Neural crest cell (in vitro differentiated cells): Measurements from ENCODE around the gene DCP1A. TPM values are rescaled to one million over a fixed set of nuclear protein-coding genes. Genes with fewer than 3 reads are reported as not detected.

ENCODE experiments used
- DNase-seq: peaks from one replicate; pipeline ENCODE4 v3.0.0; 2021; ENCODE audit warnings: low read depth, mixed read lengths, low spot score
- H3K27ac Mint-ChIP-seq: one replicate; pipeline ENCODE4 v1.8.0; 2021; ENCODE audit warnings: mild to moderate bottlenecking, mixed read lengths; ENCODE audit not compliant: unreplicated experiment
- H3K27me3 Mint-ChIP-seq: 2 replicates; pipeline ENCODE4 v1.8.0; 2021; ENCODE audit warnings: low read depth, mild to moderate bottlenecking, mixed read lengths
- H3K36me3 Mint-ChIP-seq: 2 replicates; pipeline ENCODE4 v1.8.0; 2021; ENCODE audit warnings: low read depth, mild to moderate bottlenecking, mixed read lengths
- H3K4me1 Mint-ChIP-seq: 2 replicates; pipeline ENCODE4 v1.8.0; 2021; ENCODE audit warnings: mixed read lengths
- H3K4me3 Mint-ChIP-seq: one replicate; pipeline ENCODE4 v1.8.0; 2021; ENCODE audit warnings: mild to moderate bottlenecking, mixed read lengths
- H3K9me3 Mint-ChIP-seq: 2 replicates; pipeline ENCODE4 v1.8.0; 2021; ENCODE audit warnings: mixed read lengths
- total RNA-seq: library from RNA; stranded (reverse); gene quantifications from 2 replicates; pipeline ENCODE4 v1.2.1, GENCODE V29; 2021
- TF ChIP-seq, protein P1 (sequence below): fragments of 200-600 bp; sonication (generic); conservative IDR thresholded peaks from 2 replicates; pipeline ENCODE4 v1.5.0; 2021; ENCODE audit warnings: antibody characterized with exemption, mild to moderate bottlenecking

Gene DCP1A
- total RNA-seq, 1 donor from 2014 or later: 30.0 TPM

DNA sequence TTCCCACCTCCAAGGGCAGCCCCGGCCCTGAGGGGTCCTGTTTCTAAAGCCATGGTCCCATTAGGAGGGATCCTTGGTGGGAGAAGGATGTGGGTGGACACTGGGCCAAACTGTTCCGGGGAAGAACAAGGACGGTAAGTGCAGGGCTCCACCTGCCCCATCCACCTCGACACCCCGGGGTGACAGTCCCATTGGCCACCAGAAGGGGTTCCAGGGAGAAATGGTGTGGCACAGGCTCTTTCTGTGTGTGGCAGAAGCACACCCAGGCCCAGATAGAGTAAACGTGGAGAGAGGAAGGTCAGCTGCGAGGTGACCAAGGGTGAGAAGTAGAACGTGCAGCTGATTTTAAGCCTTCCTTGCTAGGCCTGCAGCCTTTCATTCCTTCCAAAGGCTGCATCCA is 103.6 kb downstream of the DCP1A start:
- H3K27me3 Mint-ChIP-seq: no peaks in the 10 kb centered on the region
- H3K4me3 Mint-ChIP-seq: no peak overlapping the region
- no peaks in the 10 kb centered on the region for H3K9me3 Mint-ChIP-seq
- TF ChIP-seq, protein P1, sequence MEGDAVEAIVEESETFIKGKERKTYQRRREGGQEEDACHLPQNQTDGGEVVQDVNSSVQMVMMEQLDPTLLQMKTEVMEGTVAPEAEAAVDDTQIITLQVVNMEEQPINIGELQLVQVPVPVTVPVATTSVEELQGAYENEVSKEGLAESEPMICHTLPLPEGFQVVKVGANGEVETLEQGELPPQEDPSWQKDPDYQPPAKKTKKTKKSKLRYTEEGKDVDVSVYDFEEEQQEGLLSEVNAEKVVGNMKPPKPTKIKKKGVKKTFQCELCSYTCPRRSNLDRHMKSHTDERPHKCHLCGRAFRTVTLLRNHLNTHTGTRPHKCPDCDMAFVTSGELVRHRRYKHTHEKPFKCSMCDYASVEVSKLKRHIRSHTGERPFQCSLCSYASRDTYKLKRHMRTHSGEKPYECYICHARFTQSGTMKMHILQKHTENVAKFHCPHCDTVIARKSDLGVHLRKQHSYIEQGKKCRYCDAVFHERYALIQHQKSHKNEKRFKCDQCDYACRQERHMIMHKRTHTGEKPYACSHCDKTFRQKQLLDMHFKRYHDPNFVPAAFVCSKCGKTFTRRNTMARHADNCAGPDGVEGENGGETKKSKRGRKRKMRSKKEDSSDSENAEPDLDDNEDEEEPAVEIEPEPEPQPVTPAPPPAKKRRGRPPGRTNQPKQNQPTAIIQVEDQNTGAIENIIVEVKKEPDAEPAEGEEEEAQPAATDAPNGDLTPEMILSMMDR: no peak
- H3K4me1 Mint-ChIP-seq: peaks cover 41% of the 10 kb centered on the region
- no peak for DNase-seq
- H3K36me3 Mint-ChIP-seq: peaks cover 11% of the 10 kb centered on the region
- no peak overlapping the region for H3K27ac Mint-ChIP-seq

DNA sequence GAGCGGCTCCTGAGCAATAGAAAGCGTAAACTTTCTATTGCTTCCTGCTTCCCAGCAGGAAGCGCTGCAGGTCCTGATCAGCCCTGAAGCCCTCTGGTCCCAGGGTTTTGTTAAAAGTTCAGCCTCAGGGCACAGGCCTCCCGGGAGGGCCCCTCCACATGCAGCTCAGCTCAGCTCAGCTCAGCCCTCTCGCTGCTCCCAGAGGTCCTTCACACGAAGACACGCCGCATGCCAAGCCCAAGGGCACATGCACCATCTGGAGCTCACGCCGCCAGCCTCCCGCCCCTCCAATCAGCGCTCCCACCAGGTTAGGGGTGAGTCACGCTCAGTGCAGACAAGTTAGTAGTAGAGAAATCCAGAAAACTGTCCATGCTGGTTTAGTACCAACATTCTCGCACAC is 104.2 kb downstream of the DCP1A start:
- peak overlapping the region; percentile 35 for H3K27ac Mint-ChIP-seq
- no peak overlapping the region for H3K4me3 Mint-ChIP-seq

GRCh38 chr3:53242642-53243041 is 104.7 kb downstream of the DCP1A start:
- Mint-ChIP-seq H3K27ac (no peak overlapping the region), H3K4me1 (peaks cover 31% of the 10 kb centered on the region), H3K27me3 (no peaks in the 10 kb centered on the region), H3K36me3 (peaks cover 9% of the 10 kb centered on the region), H3K4me3 (no peak overlapping the region), H3K9me3 (no peaks in the 10 kb centered on the region)
- no peak for DNase-seq
- TF ChIP-seq, protein P1: no peak

More for the DNA sequence above, 104.2 kb downstream of the DCP1A start:
- Mint-ChIP-seq H3K4me1 (peaks cover 36% of the 10 kb centered on the region), H3K27me3 (no peaks in the 10 kb centered on the region), H3K9me3 (no peaks in the 10 kb centered on the region), H3K36me3 (peaks cover 11% of the 10 kb centered on the region)
- TF ChIP-seq, protein P1: no peak
- DNase-seq: peak; percentile 18

- H3K36me3 Mint-ChIP-seq: peaks cover 8% of the 10 kb centered on the region
- no peaks in the 10 kb centered on the region for H3K9me3 Mint-ChIP-seq
- H3K27me3 Mint-ChIP-seq: no peaks in the 10 kb centered on the region
- TF ChIP-seq, protein P1: no peak
- peak overlapping the region; percentile 67 for H3K27ac Mint-ChIP-seq
- H3K4me3 Mint-ChIP-seq: peak overlapping the region; percentile 19
- H3K4me1 Mint-ChIP-seq: peaks cover 29% of the 10 kb centered on the region
- DNase-seq: no peak
Observed at GRCh38 chr3:53242155-53242554, 105.2 kb downstream of the DCP1A start.

DNA sequence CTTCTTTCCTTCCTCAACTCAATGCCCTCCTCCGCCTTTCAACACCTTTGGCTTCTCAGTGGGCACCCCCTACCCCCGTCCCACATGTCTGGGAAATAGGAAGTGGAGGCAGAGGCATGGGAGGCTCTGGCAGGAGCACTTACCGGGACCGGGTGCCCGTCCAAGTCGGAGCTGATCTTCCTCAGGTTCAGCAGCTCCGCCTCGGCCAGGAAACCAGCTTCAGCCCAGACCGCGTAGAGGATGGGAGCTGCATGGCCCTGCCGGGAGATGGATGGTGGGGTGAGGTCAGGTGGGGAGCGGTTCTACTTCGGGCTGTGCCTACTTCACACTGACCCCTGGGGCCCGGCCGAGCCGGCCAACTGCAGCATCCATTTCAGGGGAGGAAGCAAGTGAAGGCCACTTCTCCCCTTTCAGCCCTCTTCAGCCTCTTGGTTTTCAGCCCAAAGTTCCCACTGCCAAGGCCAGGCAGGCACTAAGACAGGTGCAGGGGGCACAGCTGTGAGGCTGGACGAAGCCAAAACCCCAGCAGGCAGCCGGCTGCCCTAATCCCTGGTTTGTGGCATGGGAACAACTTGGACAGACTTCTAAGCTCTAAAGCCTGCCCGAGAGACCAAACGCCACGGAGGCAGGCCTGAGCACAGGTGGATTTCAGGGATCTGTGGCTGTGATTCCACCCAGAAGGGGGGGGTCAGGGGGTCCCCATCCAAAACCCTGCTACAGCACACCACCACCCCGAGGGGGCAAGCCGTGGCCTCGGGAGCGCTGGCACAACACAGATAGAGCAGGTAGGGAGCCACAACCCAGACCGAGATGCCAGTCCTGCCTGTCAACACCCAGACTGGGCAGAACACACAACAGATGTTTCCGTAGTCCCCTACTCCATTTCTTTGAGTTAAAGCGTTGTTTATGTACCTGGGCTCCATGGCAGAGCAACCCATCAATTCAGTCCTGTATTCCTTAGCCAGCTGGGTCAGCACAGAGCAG is 106.1 kb downstream of the DCP1A start:
- H3K9me3 Mint-ChIP-seq: no peaks in the 10 kb centered on the region
- no peak for DNase-seq
- H3K36me3 Mint-ChIP-seq: peaks cover 7% of the 10 kb centered on the region
- no peak overlapping the region for H3K4me3 Mint-ChIP-seq
- TF ChIP-seq, protein P1: no peak
- H3K4me1 Mint-ChIP-seq: peaks cover 32% of the 10 kb centered on the region
- H3K27ac Mint-ChIP-seq: no peak overlapping the region
- no peaks in the 10 kb centered on the region for H3K27me3 Mint-ChIP-seq
